NCI-H1694 treated with DMSO at 0.1 percent for 48 hours (cell line): ENCODE data around the gene JDP2.

Experiments used
- DNase-seq: peaks from one replicate; lab custom pipeline; 2025; lab: John Stamatoyannopoulos, UW

JDP2 gene

DNA sequence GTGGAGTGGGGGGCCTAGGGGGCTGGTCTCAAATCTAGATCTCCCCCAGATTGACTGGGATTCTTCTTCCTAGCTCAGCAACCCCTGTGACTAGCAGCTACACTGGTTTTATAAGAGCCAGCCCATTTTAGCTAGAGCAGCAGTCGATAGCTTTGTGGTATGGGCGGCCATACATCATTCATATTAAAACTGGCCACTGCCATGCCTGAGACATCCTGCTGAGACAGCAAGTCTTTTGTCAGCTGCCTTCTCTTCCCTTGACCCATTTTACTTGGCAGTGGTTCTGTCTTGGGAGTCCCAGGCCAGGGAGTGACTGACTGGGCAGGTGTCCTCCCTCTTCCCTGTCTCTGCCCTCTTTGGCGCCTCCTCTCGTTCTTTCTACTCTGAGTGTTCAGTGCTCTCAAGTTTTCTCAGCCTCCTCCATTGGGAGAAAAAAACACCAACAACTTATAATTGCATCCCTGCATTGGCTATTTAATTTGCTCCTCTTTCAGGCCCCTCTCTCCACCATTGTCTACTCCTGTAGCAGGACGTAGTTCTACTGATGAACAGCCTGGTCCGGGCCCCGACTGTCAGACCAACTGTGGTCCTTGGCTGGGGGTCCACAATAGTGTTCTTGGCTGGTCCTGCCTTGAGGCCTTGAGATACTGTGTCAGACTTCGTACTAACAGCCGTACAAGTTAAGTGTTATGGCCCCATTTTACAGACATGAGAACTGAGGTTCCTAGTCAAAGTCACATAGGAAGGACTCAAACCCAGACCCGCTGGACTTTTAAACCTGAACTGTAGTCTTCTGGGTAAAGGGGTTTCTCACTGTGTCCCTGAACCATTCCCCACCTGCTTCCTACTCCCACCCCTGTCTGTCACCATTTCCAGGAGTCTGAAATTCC, 18.3 kb upstream of the JDP2 start:
- no peak for DNase-seq

DNA sequence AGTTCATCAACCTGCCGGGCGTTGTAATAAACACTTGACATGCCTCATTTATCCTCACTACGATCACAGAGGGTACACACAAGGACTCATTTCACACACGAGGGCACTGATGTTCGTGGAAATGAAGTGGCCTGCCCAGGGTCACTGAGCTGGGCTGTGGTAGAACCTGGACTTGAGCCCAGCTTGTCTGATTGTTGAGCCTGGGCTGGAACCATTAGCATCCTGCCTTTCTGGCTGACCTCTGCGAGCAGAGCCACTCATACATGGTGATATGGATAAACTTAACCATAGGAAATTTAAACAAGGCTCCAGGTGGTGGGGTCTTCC, 16.6 kb upstream of the JDP2 start:
- no peak for DNase-seq

DNA sequence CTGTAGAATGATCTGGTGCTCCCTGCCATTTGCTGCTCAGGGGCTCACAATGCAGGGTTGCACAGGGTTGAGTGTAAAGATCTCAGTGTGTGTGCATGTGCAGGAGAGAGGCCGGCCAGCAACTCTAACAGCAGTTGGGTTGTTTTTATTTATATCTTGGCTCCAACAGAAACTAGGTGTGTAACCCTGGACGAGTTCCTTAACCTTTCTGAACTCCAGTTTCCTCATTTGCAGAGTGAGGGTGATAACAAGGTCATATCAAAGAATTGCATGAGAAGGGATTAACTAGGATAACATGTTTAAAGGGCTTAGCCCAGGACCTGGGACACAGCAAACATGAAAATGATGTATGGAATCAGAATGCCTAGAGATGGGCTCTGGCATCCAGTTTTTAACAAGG, 14.8 kb upstream of the JDP2 start:
- no peak for DNase-seq

DNA sequence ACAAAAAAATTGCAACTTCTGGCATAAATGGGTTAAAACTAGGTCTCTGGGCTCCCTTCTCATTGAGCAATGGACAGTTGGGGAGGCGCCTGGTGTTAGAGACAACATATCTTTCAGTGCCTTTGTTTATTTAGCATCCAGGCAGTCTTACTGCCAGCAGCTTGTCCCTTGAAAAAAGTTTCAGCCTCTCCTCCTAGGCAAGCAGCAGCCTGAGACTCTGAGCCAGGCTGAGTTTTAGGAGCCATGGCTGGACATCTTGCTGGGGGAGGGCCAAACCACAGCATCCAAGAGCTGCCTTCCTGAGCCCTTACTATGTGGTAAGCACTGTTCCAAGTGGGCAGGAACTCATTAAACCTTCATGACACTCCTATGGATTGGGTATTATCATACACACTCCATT, 10.1 kb upstream of the JDP2 start:
- no peak for DNase-seq

DNA sequence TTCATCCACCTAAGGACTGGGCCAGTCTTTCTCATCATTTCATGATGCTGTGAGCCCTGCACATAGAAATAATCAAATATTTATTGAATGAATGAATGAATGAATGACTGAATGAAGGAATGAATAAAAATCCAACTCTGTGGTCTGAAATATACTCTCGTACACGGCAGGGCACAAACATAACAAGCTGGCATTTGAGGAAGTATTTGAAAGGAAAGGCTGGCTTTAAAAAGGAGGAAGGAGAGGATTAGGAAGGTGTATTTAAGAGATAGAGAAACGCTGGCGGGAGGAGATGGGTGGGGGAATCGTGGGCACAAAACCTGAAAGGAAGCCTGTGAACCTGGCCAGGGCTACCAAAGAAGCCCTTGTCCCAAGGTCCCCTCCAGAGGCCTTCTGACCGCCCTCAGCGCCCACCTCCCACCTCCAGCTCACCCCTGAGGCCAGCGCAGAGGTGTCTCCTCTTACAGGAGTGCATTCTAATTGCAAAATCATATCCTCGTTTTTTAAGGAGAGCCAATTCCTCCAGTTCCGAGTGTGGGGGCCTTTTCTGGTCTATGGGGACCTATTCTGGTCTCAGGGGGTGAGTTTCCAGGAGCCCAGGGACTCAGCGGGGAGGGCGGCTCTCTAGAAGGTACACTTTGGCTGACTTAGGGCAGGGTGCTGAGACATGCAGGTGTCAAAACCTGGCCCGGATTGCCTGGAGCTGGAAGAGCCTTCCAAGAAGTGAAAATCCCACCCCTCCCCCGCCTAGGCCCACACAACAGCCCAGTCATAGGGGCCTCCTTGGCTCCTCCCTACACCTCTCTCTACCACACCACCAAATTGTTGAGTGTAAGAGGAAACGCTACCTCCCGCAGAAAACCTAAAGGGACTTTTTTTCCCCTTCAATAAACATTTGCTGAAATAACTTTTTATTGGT, 8.7 kb upstream of the JDP2 start:
- DNase-seq, result no peak

DNA sequence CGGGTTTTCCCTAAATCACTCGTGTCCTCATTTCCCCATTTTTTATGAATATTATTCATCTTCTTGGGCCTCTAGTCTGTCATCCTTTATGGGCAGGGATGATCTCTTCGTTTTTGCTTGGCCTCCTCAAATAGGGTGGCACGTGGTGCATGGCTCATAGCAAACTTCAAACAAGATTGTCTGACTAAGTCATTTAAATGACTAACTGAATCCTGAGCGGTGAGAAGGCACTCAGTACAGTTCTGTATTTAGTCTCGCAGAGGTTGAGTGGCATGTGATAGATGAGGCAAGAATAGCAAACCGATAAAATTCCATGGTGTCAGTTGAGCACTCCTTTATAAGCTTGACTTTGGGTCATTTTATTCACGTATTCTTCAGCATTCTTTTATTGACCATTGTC, 5.7 kb upstream of the JDP2 start:
- no peak for DNase-seq

DNA sequence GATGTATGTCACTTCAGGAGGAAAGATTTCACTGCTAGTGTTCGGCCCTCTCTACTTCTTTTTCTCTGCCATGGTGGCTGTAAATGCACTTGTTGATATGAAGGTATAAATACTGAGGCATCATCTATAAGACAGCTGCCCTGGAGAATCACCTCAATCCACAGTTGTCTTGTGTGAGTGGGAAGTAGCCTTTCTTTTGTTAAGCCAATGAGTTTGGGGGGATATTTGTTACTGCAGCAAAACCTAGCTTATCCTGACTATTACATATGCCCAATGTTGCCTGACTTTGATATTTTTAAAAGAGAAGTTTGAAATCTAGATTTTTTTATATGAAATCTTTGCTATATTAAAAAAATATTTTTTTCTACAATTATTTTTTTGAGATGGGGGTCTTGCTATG, 3.3 kb upstream of the JDP2 start:
- DNase-seq, result no peak

DNA sequence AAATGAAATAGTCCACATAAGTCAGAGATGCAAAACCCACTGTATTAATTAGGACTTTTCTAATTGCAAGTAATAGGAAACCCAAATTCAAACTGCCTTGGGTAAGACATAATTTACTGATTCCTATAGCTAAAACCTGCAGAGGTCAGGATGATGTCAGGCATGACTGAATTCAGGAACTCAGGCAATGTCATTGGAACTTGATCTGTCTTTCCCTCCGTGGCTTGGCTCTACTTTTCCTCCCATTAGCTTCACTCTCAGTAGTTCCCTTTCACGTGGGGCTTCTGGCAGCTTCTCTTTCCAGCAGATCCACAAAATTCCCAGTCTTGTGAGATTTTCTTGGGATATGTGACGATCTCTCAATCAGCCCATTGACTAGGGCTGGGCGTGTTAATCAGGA, 2.4 kb upstream of the JDP2 start:
- DNase-seq, result no peak

DNA sequence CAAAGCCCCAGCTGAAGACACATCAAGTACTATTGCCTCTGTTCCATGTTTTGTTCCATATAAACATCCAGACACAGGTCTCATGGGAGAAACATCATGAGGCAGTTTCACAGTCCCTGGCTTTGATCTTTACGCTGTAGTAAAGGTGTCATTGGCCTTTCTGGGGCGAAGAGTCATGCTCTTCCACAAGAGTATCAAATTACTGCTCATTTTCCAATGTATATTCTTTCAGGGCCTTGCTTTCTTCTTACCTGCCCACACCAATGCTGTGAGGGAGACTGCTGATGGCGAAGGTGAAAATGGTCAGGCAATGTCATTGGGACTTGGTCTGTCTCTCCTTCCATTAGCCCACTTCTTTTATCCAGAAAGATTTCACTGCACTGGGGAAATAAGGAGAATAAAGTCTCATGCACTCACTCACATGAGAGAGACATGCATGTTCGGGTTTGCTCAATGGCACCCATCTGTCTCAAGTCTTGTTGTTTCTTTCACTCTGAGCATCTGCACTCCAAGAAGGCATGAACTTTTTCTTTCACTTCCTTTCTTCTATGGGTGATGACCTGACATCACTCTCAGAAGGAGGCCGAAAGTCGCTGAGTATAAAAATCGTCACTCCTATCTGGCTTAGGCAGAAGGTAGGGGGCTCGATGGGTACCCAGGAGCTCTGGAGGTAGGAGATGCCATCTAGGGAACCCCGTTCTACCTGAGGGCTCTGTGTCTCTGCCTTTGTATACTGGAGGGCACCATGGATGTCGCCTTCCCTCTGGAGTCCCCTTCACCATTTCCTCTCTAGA, 1.3 kb upstream of the JDP2 start:
- DNase-seq, result no peak

DNA sequence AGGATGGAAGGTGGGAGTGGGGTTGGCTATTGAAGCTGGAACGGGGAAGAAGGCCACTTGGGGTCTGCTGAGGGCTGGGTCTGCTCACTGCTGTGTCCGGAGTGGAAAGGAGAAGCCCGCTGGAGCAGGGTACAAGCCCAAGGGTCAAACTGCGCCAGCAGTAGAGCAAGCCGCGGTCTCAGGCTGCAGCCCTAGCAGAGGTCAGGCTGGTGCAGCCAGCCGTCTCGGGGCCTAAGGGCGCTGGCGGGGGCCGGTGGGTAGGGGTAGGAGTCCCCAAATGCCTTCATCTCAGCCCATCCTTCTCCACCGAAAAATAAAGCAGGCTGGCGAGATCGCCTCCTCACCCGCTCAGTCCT, 718 bp upstream of the JDP2 start:
- DNase-seq, result no peak

DNA sequence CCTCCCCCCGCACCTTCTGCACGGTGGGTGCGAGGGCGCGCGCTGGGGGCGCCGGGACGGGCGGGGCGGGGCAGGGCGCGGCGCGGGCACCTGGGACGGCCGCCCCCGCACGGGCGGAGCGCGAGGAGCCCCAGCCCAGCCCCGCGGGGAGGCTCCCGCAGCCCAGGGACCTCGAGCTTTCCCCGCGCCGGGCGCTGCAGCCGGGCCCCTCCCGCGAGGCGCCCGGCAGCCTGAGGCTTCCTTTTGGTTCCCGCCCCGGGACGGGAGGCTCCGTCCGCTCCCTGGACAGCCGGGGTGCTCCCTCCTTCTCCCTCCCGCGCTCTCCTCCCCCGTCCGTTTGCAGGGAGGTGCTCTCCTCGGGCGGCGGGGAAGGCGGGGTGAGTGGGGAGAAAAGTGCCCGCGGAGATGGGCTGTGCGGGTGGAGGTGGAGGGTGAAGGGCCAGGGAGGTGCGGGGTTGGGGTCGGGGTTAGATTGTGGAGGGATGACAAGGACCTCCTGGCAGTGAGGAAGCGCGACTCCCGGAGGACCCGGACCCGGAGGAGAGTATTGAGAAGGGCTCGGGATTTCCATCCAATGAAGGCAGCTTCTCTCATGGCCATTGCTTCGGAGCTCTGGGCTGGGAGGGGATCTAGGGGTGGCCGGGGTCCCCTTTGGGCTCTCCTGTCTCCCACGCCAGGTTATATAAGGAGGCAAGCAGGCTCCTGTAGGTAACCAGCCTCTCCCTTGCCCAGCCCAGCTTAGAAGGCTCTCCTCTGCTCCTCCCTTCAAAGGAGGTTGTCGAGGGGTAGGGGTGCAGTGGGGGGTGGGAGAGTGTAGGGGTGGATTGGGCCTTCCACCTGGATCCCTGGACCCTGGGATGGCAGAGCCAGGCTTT, 645 bp downstream of the JDP2 start:
- DNase-seq, result no peak

DNA sequence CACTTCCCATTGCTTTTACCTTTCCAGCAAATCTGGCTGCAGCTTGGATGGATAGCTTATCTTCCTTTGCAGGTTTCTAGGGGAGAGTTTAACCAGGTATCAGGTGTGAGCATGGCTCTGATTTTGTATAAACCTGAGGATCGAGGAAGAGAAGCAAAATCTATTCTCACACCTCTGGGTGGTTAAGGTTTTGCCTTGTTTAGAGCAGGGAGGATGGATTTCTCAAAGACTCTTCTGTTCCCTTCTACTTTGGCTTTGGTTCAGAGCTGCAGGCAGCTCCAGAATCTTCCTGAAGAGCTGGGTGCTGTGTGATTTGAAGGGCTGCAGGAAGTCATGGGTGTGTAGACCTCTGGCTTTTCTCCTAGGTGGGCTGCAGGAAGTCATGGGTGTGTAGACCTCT, 1.7 kb downstream of the JDP2 start:
- DNase-seq, result no peak

DNA sequence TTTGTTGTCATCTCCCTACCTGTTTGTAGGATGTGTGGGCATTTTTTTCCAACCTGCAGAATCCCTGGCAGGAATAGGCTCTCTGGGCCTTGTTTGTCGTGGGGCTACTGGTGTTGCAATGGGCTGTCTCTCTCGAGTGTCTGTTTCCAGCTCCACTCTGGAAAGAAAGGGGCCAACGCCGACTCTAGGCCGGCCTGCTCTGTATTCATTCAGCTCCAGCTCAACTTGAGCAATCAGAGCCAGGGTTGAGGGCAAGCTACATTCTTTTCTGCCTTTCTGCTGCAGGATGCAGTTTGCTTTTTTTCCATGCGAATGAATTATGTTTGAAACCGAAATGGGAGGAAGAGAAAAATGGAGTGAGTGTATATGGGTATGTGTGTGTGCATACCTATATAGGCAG, 2.3 kb downstream of the JDP2 start:
- DNase-seq, result no peak

DNA sequence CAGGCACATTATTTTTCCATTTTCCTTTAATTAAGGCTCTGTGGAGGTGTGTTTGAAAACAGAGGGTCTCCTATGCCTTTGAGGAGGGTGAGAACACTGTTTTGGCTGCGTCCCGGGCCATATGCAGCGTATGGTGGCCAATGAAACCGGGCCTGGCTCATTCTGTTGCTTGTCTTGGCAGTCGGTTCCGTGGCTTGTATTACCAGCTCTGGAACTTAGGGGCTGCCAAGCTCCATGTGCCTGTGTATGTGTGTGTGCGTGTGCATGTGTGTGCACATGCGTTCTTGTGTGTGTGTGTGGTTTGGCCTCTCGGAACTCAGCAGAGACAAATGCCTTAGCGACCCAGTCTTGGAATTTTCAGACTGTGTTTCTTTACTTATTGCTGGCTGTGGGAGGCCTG, 2.7 kb downstream of the JDP2 start:
- no peak for DNase-seq

DNA sequence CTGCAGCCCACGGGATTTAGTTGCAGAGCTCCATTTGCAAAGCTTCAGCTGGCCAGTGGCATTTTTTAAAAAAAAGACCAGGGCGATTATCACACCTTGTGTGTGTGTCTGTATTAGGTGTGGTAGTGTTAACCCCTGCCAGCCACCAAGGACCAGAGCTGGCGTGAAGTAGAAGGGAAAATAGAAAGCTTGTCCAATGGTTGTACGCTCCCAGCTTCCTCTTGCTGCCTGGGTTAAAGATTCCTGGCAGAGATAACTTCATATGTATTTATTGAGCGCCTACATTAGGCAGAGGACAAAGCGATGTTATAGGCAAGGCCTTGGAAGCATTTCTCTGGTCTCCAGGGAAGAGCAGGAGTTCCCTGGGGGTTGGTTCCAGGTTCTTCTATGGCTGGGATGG, 3.2 kb downstream of the JDP2 start:
- DNase-seq, result no peak

DNA sequence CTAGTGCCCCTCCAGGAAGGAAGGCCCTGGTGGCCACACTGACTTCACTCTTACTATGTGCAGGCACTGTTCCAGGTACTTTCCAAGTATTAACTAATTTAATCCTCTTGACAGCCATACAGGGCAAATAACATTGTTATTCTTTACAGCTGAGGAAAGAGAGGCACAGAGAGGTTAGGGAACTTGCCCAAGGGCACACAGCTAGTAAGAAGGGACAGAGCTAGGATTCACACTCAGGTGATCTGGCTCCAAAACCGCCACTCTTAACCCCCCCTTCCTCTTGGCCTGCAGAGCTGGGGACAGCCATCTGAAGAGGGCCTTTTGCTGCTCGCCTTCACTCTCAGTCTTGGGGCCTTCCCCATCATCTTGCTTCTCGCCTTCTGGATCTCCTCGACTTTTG, 4.0 kb downstream of the JDP2 start:
- DNase-seq, result no peak

DNA sequence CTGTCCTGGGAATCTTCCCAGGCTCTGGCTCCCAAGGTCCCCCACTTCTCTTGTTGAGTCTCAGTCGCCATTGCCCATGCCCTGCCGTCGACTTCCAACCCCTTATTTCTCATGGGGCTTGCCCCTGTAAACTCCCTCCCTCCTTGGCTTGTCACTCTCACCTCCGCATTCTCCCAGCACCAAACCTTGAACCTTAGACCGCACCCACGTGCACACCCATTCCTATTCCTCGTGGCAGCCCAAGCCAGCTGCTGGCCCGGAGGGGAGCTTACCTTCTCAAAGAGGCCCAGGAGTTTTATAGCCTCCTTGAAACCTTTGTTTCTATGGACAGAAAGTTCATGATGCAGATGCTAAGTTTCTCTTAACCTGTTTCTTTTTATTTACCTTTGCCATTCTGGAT, 4.6 kb downstream of the JDP2 start:
- DNase-seq, result no peak

DNA sequence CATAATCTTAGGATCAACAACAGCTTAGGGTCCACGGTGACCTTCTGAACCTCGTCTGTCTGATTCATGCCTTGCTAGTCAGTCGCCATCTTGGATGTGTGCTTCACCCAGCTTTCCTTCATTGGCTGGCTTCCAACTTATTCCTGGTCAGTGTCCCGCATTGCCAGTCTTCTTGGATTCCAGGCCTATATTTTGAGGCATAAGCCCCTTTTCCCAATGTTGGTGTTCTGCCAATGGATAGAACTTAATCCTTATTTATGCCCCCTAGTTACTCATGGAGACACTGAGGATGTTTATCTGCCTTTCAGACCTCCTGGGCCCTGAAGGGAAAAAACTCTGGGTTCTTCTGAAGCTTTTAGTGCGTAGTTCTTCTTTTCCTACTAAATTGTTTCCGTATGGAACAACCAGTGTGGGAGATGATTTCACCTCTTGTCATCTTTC, 5.8 kb downstream of the JDP2 start:
- DNase-seq, result no peak

DNA sequence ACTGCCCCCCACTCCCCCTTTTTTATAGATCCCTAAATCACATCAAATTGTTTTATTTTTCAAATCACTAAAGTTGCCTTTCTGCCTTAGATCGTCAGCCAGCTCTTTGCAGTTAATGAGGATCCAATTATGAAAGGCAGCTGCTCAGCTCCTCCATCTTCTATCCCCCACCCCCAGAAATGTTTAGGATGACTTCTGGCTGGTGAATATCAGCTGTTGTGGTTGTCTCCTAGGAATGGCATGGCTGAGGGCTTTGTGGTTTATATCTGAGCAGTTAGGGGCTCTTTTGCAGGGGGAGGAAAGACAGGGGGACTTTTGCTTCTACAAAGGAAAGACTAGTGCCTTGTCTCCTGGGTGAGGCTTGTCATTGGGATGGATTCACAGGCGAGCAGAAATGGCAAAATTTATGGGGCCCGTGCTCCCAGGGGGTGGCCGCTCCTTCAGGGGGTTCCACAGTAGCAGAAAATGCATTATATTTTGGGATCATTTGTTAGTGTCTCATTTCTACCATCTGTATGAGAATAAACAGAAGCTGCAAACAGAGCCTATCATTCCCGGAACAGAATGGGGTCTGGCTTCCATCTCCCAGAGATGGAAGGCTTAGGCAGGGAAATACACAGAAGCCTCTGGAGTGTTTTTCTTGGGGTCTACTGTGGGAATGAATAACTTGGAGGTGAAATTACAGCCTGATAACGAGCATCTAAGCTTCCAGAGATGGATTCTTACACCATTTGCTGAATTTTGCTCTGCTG, 6.5 kb downstream of the JDP2 start:
- no peak for DNase-seq

DNA sequence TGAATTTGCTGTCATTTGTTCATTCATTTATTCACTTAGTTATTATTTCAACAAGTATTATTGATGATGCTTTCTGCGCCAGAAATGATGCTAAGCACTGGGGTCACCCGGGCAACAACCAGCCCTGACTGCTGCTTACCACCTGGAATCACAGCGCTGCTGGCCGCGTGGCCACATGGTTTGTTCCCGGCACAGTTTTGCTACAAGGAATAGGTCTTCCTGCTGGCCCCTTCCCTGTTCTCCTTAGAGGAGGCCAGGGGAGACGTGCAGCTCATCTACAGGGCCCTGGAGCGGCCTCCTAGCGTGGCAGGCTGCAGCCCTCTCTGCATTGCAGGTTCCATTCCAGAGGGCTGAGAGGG, 7.0 kb downstream of the JDP2 start:
- DNase-seq, result no peak

DNA sequence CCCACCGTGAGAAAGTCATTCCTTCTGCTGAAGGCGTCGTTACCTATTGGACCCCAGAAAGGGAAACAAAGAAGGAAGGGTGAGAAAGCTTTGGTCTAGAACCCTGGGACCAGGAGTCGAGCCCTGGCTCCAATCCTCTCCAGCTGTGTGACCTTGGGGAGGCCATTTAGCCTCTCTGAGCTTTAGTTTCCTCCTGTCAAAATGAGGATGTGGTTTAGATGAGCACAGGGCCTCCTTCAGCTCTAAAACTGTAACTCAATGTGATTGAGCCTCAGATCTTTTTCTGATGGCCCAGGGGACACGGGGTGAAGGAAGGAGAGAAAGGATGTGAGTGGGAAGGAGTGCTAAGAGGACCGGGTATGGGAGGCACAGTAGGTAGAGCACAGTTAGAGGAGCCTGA, 7.7 kb downstream of the JDP2 start:
- no peak for DNase-seq
